Endometrial microvascular endothelial cells (primary cell): ENCODE results near the gene CDC42BPG. TPM values are rescaled to one million over a fixed set of nuclear protein-coding genes. Genes with fewer than 3 reads are reported as not detected.
"Not testable (repeated sequence)": the region's sequence is repeated elsewhere in the genome, so short reads cannot be mapped to it uniquely, and the experiment has no call there.

Experiments used
- in situ Hi-C: cut with HindIII; loops from 2 replicates; pipeline ENCODE4 v1.10.0; 2017; ENCODE audit warnings: low sequenced_read_pairs, low pct_unique_long_range_greater_than_20kb; ENCODE audit errors: inconsistent ontology term
- total RNA-seq: library from RNA; depleted of rRNA; stranded (reverse); fragments of >200 nt; gene quantifications from one replicate; pipeline ENCODE4 v1.2.3, GENCODE V29; 2015; ENCODE audit errors: inconsistent ontology term

Gene CDC42BPG
- total RNA-seq, 1 donor from 2014 or later = 0.19 TPM

DNA sequence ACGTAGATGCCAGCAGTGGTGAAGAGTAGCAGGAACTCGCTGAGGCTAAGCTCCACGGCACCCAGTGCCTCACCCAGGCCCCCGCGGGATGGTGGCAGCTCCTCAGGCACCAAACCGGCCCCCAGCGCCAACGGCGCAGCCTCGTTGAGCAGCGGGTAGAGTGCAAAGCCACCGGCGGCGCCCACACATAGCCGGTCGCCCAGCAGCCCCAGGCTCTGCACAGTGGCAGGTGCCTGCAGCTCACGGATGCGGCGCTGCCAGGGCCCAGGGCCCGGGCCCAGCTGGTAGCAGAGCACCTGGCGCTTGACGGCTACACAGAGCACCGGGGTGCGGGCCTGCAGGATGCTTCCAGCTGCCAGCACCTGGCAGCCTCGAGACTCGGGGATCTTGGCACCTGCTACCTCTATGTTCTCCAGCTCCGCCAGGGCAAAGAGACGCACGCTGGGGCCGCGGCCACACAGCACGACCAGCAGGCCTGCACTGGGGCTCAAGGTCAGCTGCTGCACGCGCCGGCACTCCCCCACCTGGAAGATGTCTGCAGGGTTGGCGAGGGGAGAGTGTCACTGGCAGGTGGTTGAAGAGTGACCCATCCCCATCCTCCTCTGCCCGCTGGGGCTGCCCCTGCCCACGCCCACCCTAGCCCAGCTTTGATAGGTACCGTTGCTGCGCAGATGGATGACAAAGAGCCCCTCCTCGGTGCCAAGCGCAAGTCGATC lies 14.8 kb downstream of the CDC42BPG start:
- in situ Hi-C loops = no loop called here

DNA sequence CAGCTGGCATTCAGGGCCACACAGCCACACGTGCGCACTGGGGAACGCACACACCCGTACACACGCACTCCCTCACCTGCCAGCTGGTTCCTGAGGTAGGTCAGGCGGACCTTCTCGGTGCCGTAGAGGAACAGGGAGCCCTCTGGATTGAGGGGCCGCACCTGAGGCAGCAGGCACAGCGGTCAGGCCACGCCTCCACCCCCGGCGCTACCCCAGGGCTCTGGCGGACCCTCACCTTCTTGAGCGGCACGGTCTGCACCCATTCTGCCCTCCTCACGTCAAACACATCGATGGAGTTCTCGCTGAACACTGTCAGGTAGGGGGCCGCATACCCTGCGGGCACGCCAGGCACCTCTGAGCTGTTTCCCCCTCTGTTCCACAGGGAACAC lies 17.0 kb downstream of the CDC42BPG start:
- in situ Hi-C loops = no loop called here

DNA sequence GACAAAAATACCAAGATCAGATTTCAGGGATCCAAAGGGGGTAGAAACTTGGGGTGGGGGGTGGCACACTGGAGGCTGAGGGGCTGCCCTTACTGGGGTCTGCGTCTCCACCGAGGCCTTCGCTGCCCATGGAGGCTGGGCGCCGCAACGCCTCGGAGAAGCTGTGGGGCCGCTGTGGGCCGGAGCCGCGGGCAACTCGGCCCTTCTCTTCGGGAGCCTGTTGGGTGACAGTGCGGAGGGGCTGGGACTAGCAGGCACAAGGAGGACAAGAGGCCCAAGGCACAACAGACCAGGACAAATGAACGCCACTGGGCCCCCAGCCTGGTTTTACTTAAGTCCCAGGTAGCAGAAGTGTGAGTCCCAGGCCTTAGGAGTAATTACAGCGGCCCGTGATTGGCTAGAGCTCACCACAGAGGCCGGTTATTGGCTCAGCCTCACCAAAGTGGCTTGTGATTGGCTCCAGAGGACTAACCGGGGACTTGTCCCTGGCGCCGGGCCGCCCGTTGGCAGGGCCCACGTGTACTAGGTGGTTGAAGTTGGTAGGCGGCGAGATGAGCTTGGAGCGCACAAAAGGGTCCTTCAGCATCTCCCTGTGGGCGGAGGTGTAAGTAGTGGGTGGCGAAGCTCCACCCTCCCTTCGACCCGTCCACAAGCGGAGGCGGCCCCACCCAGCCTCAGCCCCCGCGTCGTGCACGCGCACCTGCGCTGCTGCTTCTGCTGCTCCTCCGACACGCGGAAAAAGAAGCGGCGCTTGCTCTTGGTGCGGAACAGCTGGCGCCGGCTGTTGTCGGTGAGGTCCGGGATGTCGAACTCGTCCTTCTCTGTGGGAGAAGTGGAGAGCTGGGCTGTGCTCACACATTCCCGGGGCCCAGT lies 17.6 kb downstream of the CDC42BPG start:
- in situ Hi-C loops = no loop called here

DNA sequence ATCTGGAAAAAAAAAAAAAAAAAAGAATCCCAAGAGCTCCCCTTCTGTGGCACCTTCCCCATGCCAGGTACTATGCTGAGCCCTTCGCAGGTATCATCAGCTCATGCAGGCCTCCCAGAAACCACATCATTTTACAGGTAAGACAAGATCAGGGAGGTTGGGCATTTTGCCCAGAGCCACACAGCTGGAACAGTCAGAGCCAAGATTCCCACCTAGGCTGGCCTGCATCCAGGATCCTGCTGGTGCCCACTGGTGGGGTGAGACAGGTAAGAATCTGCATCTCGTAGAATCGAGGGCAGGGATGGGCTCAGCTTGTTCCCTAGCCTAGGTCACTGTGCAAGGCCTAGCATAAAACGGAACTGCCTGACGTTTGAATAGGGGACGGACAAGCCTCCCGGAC lies 18.4 kb downstream of the CDC42BPG start:
- in situ Hi-C loops = no loop called here

DNA sequence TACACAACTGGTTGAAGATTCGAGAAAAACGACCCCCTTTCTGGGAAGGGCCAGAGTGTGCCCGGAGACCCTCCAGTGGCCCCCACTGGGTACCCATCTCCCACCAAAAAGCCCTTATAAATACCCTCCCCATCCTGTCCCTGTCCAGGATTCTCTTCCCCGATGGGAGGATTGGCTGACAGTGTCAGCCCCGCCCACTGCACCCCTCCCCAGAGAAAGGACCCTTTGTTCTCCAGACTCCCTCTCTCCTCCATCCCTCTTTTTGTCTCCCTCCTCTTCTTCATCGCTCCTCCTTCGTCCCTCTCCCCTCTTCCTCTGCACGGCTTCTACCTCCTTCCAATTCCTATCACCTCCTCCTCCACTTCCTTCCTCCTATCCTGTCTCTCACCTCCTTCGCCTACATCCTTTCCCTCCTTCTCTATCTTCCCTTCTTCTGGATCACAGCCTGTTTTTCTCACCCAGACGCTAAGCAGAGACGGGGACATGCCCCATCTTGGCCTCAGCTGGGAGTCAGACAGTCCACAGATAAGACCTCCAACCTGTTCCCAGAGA lies 20.8 kb downstream of the CDC42BPG start:
- in situ Hi-C loops = no loop called here

DNA sequence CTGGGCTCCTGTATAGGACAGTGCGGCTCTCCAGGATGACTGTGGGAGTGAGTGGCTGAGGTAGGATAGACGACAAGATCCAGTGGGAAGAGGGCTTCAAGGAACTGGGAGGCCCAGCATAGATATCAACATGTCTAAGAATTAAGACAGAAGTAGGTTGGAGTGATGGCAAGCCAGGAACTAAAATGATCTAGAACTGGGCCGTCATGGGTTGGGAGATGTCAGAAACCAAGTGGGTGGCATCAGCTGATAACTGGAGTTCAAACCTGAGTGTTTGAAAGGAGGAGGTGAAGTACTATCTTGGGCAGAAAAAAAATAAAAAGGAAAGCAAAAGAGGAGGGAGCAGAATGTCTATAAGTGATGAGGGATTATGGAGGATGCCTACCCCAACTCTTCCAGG lies 27.0 kb downstream of the CDC42BPG start:
- in situ Hi-C loops = no loop called here

DNA sequence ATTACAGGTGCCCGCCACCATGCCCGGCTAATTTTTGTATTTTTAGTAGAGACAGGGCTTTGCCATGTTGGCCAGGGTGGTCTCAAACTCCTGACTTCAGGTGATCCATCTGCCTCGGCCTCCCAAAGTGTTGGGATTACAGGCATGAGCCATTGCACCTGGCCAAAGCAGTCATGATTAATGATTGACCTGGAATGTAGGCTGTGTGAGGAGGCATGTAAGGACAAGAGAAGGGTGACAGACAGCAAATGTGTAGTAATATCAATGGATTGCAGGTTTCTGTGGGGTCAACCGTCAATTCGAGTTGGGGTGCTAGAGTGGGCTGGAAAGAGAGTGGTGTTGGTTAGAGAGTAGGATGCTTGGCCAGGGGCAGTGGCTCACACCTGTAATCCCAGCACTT lies 29.0 kb downstream of the CDC42BPG start:
- in situ Hi-C loops = not testable (repeated sequence)

DNA sequence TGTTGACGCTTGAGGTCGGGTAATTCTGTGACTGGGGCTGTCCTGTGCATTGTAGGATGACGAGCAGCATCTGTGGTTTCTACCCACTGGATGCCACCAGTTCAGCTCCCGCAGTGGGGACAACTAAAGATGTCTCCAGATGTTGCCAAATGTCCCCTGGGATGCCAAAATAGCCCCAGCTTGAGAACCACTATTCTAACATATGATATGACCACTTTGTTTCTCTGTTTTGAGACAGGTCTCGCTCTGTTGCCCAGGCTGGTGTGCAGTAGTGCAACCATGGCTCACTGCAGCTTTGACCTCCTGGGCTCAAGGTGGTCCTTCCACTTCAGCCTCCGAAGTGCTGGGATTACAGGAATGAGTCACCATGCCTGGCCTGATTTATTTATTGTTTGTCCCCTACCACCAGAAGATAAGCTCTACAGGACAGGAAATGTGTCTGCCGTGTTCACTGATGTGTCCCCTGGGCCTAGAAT lies 29.7 kb downstream of the CDC42BPG start:
- in situ Hi-C loops = no loop called here

DNA sequence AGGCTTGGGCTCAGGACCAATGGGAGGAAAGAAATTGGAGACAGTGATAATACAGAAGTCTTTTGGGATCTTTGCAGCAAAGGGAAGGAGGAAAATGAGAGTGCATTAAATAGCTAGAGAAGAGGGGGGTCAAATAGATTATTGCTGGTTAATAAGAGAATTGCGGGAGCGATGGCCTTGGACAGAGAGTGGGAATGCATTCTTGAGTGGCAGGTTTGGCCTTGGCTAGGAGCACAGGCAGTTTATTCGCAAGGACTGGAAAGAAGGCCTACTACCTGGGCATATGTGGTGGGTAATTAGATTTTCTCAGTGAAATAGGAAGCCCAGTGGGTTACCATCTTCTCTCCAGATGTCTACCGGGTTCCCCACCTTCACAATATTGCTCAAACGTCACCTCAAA lies 30.6 kb downstream of the CDC42BPG start:
- in situ Hi-C loops = no loop called here

DNA sequence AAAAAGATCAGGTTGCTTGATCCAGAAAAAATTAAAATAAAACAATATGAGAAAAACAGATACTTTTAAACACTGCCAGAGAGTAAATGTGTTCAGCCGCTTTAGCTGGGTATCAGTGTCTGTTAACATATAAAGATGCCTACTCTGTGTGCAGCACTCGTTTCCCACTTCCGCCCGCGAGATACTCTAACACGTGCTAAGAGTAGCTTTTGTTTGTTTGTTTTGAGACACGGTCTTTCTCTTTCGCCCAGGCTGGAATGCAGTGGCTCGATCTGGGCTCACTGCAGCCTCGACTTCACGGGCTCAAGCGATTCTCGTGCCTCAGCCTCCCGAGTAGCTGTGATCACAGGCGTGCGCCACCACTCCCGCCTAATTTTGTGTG lies 33.6 kb downstream of the CDC42BPG start:
- in situ Hi-C loops = no loop called here

DNA sequence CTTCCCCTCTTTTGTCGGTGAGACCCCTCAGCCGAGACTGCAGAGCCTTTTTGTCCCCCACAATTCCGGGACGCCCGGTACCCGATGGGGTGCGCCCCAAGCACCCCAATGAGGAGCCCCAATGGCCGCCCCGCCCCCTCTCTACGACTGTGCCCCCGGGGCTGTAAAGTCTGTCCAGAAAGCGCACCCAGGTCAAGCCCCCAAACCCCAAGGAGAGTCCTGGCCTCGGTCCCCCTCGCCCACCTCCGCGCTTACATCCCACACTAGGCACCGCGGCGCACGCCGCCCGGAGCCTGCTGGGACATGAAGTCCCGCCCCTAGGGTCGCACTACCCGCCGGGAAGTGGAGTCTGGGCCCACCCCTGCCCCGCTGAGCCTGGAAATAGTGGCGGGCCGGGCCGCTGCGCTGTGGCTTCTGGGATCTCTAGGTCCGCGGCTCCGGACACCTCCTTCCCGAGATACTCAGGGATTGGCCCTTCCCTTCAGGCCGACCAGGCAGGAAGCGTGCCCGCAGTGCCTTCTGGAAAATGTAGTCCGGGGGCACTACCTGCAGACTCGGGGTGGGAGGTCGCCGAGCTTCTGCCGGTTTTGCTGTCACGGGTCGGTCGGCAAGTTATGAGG lies 34.1 kb downstream of the CDC42BPG start, which contains the start of gene MEN1:
Gene MEN1, minus strand, starts transcription at position 281 of the 620 bp plus-strand sequence. CDS start 442 bp downstream, outside the sequence.
- in situ Hi-C loops = no loop called here

DNA sequence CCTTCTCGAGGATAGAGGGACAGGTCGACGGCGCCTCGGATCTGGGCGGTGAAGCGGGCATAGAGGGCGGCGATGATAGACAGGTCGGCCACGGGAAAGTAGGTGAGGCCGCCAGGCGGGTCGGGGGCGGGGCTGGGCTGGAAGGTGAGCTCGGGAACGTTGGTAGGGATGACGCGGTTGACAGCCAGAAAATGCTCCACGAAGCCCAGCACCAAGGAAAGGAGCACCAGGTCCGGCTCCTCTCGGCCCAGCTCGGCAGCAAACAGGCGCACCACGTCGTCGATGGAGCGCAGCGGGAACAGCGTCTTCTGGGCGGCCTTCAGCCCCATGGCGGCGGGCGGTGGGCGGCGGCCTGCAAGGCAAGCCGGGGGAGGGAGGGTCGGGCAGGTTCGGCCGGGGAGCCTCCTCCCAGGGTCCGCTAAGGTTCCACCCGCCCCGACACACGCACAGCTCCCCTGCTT lies 34.6 kb downstream of the CDC42BPG start:
- in situ Hi-C loops = no loop called here

DNA sequence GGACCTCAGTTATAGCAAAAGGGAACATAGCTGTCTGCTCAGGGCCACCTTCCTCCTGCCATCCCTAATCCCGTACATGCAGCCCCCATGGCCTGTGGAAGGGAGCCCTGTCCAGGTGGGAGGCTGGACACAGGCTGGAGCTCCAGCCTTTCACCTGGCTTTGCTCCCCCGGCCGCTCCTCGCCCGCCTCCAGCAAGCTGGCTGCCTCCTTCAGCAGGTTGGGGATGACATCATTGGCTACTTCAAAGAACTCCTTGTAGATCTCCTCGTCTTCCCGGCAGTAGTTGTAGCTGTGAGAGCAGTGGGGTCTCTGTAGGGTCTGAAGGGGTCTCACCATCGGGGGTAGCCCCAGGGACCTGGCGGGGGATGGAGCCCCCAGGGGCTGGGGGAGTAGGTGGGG lies 39.0 kb downstream of the CDC42BPG start:
- in situ Hi-C loops = no loop called here

DNA sequence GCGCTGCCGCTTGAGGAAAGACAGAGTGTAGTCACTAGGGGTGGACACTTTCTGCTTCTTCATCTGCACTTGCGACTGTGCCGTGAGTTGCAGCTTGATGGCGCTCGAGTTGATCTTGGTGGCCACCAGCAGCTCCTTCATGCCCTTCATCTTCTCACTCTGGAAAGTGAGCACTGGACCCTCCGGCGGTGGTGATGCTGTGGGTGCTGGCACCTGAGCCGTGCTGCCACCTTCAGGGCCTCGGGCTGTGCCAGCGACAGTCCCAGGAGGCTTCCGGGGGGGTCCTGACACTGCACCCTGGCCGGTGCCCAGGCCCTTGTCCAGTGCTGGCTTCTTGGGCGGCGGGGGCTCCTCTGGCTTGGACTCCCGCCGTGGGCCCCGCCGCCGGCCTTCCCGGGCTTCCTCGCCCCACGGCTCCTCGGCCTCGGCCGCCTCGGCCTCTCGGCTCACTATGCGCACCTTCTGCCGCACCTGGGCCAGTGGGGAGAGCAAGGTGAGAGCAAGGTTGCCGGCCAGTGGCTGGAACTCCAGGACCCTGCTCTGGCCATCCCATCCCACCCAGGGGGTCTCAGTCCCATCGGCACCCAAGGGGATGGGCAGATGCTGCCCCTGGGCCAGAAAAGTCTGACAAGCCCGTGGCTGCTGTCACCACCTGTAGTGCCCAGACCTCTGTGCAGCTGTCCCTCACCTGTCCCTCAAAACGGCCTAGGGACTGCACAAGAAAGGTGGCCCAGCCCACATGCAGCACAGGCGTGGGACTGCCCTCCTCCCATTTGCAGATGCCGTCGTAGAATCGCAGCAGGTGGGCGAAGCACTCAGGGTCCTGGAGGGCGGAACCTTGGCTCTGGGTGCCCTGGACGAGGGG lies 39.9 kb downstream of the CDC42BPG start:
- in situ Hi-C loops = no loop called here

DNA sequence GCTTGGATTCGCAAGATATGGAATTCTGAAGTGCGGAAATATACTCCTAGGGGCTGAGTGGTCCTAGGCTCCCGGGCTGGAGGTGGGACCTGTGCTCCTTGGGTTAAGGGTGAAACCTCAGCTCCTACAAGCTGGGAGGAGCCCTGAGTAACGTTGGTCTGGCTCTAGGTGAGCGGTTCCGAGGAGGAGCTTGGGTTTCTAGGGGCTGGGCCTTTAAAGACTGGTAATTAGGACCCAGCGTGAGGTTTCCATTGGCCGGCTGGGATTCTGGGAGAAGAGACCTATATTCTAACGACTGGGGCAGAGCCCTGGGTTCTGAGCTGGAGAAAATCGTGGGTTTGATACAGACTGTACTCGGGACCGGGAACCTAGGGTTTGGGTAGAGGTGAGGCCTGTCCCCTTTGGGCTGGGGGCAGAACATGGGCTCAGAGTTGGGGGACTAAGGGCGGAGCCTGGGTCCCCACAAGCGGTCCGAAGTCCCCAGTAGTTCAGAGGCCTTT lies 40.6 kb downstream of the CDC42BPG start:
- in situ Hi-C loops = no loop called here

DNA sequence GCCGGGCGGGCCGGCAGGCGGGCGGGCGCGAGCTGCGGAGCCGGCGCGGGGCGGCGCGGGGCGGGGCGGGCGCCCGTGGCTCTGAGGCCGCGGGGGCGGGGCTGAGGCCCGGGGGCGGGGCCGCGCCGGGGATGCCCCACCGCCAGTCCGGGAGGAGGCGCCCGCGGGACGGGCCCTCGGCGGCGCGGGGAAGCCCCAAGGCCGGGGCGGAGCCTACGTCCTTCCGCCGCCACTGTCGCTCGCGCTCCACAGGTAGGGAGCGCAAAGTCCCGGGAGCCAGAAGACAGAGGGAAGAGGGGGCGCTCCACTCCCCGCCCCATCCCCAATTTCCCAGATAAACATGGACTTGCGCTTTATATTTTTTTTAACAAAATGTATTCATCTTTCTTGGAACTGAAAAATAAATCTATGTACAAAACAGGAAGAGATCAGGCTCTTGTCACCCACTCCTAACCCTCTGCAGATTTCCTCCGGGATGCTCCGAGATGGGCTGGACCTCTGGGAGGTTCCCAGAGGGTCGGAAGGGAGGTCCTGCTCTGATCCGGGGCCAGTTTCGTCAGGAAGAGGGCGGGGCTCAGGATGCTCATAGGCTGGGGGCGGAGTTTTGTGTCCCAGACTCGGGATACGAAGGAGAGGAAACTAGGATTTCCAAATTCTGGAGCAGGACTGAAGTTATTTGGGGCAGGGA lies 41.2 kb downstream of the CDC42BPG start, which contains the start of gene MAP4K2:
Gene MAP4K2, minus strand, starts transcription at position 57 of the 688 bp plus-strand sequence. CDS start 65 bp downstream, outside the sequence.
- in situ Hi-C loops = no loop called here

DNA sequence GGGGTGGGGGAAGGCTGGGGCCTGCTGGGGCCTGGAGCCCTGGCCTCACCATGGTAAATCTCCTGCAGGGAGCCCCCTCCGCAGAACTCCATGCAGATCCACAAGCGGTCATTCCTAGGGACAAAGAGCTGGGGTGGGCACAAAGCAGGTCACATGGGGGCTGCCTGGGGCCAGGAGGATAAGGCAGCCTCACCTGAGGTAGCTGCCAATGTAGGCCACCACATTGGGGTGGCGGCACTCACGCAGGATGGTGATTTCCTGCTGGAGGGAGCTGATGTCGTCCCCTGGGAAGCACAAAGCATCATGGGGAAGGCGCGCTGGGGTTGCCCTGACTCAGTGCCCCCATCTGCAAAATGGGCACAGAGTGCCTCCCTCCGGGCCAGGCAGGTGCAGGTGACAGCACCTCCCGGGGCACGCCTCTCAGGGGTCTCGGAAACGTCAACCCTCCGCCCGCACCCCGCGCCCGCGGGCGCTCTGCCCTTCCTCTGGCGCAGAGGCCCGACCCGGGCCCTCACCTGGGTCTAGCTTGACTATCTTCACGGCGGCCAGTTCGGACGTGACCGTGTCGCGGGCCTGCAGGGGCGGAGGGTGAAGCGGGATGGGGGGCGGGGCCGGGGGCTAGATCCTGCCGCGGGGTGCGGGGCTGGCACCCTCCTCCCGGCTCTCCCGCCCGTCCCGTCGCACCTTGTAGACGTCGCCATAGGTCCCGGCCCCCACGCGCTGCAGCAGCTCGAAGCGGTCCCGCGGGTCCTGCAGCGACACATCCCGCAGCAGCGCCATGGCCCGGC lies 41.9 kb downstream of the CDC42BPG start:
- in situ Hi-C loops = no loop called here
